ENCODE data around the gene IL1RN. TPM values are rescaled to one million over a fixed set of nuclear protein-coding genes. Genes with fewer than 3 reads are reported as not detected.
"Not testable (repeated sequence)": the region's sequence is repeated elsewhere in the genome, so short reads cannot be mapped to it uniquely, and the experiment has no call there.

IL1RN gene, protein sequence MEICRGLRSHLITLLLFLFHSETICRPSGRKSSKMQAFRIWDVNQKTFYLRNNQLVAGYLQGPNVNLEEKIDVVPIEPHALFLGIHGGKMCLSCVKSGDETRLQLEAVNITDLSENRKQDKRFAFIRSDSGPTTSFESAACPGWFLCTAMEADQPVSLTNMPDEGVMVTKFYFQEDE
- polyA plus RNA-seq (2013, experiment 1 of 2; ENCODE audit: insufficient read length) = not detected
- 0.15 TPM for polyA plus RNA-seq (2013, experiment 2 of 2; ENCODE audit: insufficient read length)

DNA sequence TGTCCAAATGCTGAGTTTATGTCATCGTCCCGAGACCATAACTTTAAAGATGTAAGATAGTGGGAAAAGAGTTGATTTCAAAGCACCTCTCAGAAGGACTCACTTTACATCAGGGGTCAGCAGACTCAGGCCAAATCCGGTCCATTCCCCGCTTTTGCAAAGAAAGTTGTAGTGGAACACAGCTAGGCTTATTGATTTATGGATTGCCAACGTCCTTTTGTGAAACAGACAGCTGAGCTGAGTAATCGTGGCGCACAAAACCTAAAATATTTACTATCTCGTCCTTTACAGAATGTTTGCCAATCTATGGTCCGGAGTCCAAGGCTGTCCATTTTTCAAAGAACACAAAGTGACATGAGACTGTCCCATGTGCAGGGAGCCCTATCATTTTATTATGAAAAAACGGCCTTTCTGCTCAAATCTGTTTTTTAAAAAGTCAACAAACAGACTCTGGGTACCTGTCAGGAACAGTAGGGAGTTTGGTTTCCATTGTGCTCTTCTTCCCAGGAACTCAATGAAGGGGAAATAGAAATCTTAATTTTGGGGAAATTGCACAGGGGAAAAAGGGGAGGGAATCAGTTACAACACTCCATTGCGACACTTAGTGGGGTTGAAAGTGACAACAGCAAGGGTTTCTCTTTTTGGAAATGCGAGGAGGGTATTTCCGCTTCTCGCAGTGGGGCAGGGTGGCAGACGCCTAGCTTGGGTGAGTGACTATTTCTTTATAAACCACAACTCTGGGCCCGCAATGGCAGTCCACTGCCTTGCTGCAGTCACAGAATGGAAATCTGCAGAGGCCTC, at the start of gene IL1RN:
Gene IL1RN, plus strand, starts transcription at position 754 of the 801 bp plus-strand sequence. Its CDS starts 27 bp downstream, at position 781.
- DNase-seq = no peak

DNA sequence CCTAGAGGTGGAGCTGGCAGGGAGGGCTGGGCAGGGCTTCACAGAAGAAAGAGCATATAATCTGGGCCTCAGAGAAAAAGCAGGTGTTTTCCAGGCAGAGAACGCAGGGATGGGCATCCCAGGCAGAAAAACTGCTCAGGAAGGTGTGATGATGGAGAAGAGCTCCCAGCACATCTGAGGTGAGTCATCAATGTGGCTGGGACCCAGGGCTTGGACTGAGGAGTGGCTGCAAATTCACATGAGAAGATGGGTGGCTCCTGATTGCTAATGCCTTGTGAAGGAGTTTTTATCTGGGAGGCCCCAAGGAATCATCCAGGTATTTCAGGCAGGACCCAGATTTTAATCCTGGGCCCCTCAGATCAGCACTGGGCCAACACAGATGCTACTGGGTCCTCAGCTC, 49.5 kb upstream of the IL1RN start:
- no peak for DNase-seq

DNA sequence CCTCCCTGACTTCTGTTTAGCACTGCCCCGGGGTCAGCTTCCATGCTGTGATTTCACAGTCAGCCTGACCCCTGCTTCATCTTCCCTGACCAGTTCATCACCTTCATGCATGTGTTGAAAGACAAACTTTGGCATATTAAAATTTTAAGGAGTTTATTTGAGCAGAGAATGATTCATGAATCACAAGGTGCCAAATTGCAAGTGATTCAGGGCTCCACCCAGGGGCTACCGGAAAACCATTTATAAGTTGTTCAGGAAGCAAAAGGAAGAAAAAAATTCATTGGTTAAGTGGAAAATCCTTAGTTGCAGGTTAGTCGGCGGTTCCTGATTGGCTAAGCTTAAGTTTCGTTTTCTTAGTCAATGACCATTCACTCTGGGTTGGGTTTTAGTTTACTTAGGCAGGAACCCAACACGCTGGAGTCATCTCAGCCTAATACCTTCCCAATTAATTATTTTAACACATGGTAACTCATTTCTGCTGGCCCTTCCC, 49.0 kb upstream of the IL1RN start:
- DNase-seq = no peak

DNA sequence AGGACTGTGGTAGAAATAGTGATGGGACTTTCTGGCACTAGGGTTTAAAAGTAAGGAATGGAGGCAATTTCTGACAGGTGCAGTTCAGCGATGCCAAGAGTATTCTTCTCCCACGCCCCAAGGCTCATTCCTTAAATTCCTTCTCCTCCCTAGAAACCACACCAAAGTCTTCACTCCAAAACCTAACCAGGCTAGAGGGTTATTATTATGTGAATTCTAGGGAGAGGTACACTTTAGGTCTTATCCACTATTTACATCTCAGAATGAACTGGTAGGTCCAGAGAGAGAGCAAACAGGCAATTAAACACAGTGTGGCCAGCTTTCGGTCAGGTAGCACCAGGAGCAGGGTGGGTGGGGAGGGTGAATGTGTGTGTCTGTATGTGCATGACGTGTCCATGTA, 48.3 kb upstream of the IL1RN start:
- DNase-seq = no peak

DNA sequence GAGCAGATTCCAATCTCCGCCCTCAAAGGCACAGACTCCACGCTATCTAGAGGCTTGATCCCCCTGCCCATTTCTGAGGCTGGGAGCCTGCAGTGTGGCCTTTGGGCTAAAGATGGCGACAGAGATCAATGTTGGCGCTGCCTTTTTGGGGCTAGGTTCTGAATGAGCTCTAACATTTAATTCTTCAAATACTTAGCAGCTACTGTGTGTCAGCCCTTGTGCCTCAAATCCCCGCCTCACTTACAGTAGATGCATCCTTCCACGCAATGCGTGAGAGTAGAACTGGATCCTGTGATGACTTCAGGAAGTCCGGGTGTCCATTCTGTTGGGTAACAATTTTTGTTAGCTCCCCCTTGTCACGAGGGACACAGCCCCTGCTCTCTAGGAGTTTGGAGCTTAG, 47.3 kb upstream of the IL1RN start:
- DNase-seq = peak; percentile 34

DNA sequence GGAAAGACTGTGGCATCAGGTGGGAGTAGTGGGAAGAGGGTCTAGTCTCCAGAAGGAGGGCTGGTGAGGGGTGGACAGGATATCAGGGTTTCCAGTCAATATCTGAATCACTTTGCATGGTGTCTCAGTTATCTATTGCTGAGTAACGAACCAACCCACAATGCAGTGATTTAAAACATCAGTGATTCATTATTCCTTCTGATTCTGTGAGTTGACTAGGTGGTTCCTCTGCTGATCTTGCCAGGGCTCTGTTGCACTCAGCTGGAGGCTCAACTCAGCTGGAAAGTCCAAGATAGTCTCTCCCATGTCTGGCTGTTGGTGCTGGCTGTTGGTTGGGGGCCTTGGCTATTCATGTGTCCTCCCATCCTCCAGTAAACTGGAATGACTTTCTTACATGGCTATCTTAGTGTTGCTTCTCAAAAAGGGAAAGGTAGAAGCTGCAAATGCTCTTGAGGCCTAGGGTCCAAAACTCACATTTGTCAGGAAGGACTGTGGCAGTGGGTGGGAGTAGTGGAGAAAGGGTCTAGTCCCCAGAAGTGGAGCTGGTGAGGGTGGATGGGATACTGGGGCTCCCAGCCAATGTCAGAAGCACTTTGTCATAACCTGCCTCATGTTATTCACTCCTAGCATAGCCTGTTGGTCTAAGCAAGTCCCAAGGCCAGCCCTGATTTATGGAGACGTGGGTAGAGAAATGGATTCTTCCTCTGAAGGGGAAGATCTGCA, 45.7 kb upstream of the IL1RN start:
- DNase-seq = no peak

DNA sequence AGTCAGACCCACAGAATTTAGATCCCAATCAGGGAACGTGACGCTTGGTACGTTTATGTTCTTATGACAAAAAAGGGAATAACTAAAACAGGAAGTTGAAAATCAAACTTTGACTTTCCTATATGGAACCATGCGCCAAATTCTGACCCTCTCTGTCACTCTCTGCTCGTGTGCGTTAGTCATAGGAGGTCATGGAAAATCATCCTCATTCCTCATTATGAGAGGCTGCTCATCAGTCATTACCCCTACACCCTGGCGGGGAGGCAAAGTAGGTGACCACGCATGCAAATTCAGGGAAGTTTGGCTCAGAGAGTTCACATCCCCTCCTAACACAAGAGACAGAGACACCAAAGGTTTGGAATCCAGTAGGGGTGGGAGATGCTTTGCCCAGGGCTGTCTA, 44.1 kb upstream of the IL1RN start:
- no peak for DNase-seq

DNA sequence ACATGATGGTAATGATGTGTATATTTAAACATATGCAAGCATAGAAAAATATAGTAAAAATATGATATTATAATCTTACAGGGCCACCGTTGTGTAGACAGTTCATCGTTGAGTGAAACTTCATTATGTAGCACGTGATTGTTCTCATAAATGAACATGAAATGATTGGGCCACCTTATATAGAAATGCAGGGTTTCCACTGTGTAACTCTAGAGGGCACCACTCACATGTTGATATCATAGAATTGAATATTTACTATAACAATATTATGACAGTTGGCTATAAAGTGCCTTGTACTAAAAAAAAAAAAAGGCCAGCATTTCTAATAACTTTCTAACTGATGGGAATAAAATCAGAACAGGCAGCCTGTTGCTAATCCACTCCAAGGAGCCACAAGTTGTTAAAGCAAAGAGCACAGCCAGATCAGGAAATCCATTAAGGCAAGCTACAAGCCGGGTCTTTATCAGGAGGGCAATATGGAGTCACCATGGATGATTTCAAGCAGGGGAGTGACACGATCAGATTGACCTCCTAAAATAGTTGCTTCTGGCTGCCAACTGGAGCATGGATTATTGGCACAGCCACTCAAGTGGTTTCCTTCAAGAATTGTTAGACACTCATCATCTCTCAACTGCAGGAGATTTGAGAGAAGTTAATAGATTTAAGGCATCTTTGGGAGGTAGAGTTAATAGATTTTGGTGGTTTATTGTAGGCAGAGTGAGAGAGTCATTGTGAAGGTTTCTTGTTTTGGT, 43.0 kb upstream of the IL1RN start:
- no peak for DNase-seq

DNA sequence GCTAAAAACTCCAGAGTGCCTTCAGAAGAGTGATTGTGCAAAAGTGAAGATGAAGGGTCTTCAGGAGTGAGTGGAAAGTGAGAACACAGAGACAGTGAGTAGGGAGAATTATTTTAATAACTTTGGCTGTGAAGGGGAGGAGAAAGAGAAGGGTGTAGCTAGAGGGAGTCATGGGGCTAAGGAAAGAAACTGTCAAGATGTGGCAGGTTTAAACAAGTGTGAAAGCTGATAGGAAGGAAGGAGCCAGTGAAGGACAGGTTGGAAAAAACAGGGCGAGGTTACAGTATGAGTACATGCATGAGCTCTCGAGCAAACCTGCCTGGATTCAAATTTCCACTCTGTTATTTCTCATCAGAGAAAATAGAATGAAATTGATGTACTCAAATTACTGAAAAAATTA, 41.9 kb upstream of the IL1RN start:
- no peak for DNase-seq

DNA sequence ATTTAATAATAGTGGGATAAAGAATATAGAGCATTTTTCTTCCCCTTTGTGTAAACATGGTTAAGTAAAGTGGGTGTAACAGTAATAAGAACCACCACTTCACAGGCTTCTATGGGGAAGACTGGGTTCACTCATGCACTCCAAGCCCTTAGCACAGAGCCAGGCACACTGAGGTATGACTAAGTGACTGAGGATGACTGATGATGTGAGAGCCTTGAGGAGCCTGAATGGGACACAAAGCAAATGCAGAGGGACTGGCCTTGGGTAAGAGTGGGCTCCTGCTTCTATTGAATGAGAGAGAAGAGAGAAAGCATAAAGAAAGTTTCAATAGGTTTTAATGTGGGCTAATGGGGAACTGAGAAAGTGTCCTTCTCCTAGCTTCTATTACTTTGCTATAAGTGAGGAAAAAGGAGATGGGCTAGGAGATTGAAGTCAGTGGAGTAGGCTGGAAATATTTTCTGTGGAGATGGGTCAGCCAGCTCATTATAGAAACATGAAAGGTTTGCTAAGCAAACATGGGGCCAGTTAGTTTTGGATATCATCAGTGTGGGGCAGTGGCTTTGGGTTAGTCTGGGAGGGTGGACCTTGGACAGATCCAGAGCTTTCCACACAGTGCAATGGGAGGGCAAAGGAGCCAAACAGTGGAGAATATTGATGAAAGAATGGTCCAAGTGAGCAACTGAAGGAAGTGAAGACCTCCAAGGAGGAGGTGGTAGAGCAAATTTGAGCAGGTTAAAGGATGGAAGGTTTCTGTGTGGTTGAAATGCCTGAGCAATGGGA, 39.0 kb upstream of the IL1RN start:
- DNase-seq = no peak

DNA sequence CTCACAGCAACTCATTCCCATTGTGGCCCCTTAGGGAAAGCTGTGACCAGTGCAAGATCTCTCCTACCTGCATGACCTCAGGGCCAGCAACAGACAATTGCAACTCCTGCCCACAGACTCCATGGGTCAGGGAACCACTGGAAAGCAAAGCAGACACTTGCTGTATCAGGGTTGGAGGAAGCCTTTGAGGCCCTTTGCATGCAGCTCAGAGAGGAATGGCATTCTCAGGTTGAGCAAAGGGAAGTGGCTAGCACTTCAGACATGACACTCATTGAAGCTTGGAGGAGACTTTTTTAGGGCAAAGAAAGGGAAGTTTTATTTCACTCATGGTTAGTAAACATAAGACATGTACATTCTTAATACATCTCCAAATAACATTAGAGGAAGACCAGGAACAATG, 37.5 kb upstream of the IL1RN start:
- DNase-seq = no peak

DNA sequence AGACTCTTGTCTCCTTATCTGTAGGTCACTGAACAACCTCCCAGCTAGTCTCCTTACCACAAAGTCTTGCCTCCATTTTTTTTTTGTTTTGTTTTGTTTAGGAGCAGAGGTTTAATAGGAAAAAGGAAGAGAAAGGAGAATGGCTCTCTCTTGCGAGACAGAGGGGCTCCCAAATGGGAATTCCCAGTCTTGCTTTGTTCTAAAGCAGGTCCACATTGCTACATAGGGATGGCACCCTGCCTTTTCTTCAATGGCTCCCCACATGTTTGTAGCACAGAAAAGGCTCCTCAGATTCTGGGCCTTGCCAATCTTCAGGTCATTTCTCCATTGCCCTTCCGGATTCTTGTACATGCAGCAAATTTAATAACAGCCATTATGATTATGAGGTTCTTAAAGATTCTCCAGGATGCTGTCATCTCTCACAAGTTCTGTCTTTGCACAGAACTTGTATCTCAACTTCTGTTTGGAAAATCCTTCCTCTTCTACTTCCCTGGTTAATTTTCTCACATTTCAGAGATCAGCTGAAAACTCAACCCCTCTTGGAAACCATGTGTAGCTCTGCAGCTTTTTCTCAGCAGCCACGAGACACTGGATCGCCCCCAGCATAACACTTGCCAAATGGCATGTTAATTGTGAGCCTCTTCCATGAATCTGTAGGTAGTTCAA, 36.0 kb upstream of the IL1RN start:
- DNase-seq = no peak

DNA sequence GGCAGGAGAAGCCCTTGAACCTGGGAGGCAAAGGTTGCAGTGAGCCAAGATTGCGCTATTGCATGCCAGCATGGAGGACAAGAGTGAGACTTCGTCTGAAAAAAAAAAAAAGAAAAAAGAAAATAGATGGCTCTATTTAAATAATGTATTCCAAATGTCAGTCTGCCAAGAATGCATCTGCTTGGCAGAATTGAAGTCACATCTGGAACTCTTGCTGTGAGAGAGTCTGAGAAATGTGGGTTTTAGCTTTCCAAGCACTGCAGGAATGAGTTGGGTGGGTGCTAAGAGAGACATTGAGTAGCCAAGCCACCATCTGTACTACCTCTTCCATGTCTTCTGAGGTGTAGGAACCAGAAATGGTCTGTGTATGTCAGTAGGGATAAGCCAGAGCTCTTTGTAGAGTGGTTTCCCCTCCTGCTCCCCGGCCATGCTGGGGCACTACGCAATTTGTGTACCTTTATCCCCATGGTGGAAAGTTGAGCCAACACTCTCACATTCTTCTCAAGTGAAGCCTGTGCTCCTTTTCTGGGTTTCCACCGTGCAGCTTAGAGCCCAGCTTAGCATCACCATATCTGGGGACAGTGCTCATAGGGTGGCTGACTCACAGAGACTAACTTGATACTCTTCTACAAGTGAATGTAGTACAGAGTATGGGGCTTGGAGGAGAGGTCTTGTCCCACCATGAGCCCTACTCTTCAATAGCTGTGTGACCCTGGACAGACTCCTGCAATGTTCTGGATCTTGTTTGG, 34.4 kb upstream of the IL1RN start:
- no peak for DNase-seq

DNA sequence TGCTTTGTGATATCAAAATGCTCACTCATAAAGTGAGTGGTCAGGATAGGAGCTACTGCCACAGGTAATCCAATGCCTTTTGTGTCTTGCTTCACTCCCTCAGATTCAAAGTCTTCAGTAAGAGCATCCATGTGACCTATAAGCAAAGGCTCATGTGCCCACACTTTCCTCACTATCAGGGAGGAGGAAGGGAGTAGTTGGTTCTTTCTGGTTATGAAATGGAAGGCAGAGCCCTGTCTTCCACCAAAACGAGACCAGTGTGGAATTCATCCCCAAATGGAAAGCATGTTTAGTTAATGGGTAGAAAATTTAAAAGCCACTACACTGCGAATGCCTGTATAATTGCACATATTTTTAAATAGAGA, 33.8 kb upstream of the IL1RN start:
- no peak for DNase-seq

DNA sequence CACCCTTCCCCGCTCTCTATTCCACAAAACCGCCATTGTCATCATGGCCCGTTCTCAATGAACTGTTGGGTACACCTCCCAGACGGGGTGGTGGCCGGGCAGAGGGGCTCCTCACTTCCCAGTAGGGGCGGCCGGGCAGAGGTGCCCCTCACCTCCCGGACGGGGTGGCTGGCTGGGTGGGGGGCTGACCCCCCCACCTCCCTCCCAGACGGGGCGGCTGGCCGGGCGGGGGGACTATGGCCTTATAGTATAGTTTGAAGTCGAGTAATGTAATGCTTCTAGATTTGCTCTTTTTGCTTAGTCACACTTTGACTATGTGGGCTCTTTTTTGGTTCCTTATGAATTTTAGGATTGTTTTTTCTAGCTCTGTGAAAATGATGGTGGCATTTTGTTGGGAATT, 31.1 kb upstream of the IL1RN start:
- not testable (repeated sequence) for DNase-seq

DNA sequence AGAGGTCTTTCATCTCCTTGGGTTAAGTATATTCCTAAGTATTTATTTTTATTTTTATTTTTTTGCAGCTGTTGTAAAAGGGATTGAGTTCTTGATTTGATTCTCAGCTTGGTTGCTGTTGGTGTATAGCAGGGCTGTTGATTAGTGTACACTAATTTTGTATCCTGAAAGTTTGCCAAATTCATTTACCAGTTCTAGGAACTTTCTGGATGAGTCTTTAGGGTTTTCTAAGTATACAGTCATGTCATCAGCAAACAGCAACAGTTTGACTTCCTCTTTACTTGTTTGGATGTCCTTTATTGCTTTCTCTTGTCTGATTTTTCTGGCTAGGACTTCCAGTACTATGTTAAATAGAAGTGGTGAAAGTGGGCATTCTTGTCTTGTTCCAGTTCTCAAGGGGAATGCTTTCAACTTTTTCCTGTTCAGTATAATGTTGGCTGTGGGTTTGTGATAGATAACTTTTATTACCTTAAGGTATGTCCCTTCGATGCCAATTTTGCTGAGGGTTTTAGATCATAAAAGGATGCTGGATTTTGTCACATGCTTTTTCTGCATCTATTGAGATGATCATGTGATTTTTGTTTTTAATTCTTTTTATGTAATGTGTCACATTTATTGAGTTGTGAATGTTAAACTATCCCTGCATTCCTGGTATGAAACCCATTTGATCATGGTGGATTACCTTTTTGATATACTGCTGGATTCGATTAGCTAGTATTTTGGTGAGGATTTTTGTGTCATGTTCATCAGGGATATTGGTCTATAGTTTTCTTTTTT, 30.4 kb upstream of the IL1RN start:
- DNase-seq = not testable (repeated sequence)

DNA sequence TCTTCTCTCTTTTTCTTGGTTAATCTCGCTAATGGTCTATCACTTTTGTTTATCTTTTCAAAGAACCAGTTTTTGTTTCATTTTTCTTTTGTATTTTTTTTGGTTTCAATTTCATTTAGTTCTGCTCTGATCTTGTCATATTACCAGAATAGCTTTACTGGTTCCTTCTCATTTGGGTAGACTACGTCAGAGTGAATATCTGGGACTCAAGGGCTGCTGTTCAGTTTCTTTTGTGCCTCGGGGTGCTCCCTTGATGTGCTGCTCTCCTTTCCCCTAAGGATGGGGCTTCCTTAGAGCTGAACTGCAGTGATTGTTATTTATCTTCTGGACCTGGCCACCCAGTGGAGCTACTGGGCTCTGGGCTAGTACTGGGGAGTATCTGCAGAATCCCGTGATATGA, 29.4 kb upstream of the IL1RN start:
- DNase-seq = no peak

DNA sequence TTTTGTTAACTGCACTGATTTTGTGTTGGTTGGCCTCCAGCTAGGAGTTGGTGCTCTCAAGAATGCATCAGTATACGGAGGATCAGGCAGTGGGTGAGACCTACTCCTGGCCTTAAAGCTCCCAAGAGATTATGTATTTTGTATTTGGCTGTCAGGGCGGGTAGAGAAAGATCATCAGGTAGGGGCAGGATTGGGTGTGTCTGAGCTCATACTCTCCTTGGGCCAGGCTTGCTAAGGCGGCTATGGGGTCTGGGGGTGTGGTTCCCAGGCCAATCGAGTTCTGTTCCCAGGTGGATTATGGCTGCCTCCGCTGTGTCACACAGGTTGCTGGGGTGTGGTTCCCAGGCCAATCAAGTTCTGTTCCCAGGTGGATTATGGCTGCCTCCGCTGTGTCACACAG, 28.9 kb upstream of the IL1RN start:
- no peak for DNase-seq

DNA sequence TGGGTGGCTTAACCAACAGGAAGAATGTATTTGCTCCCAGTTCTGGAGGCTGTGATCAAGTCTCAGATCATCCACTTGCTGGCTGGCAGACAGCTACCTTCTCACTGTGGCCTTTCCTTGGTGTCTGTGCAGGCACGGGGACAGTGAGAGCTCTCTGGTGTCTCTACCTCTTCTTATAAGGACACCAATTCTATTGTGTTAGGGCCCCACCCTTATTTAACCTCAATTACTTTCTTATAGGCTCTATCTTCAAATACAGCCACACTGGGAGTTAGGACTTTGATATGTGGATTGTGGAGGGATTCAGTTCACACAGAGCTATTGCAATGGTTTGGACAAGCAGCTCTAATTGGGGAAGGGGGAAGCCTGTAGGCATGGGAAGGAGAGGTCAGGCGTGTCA, 25.3 kb upstream of the IL1RN start:
- DNase-seq = no peak

DNA sequence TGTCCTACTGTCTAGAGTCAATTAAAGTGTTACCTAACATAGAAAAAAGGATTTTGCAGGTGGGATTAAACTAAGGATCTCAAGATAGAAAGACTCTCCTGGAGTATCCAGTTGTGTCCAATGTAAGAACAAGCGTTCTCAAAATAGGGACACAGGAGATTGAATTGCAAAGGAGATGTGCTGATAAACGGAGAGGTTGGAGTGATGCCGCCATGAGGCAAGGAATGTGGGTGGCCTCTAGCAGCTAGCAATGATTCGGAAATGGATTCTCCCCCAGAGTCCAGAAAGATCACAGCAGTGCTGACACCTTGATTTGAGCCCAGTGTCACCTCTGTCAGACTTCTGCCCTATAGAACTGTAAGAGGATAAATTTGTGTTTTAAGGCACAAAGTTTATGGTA, 24.1 kb upstream of the IL1RN start:
- no peak for DNase-seq

Measured in fibroblast of skin of scalp (primary cell).